Ascending aorta (tissue), 2 donors: ENCODE results near the gene ABCC3. TPM values are rescaled to one million over a fixed set of nuclear protein-coding genes. Genes with fewer than 3 reads are reported as not detected.

Experiments
- DNase-seq, 2 donors: peaks; one replicate each; pipeline ENCODE4 v3.0.0-alpha.2; 2019; ENCODE audit warnings: low spot score in 2 of 2
- H3K27ac ChIP-seq, 2 donors: fragments of 200-600 bp; sonication (generic); one replicate each; pipeline ENCODE4 v1.5.1; 2016 to 2017; ENCODE audit warnings: mild to moderate bottlenecking in 1 of 2
- H3K27me3 ChIP-seq: fragments of 200-600 bp; sonication (generic); one replicate; pipeline ENCODE4 v1.5.1; 2017
- H3K36me3 ChIP-seq, 2 donors: fragments of 200-600 bp; sonication (generic); one replicate each; pipeline ENCODE4 v1.5.1; 2016
- H3K4me1 ChIP-seq, 2 donors: fragments of 200-600 bp; sonication (generic); one replicate each; pipeline ENCODE4 v1.5.1; 2016 to 2017; ENCODE audit warnings: mild to moderate bottlenecking in 1 of 2
- H3K4me3 ChIP-seq, 2 donors: fragments of 200-600 bp; sonication (generic); one replicate each; pipeline ENCODE4 v1.5.1; 2016 to 2017; ENCODE audit warnings: mild to moderate bottlenecking in 1 of 2
- H3K9me3 ChIP-seq, 2 donors: fragments of 200-600 bp; sonication (generic); one replicate each; pipeline ENCODE4 v1.5.1; 2016
- CTCF ChIP-seq, 3 experiments: fragments of 200-600 bp in 2 of 3; fragments of 450-650 bp in 1 of 3; sonication (generic) in 2 of 3; IDR thresholded peaks; one replicate each; pipeline ENCODE4 v1.5.1; 2016 to 2019; ENCODE audit warnings: antibody characterized with exemption in 3 of 3, mild to moderate bottlenecking in 1 of 3, moderate library complexity in 1 of 3
- intact Hi-C: fragments of 100-400 bp; cut with DNase I; formaldehyde crosslinking; loops from one replicate; pipeline ENCODE4 v1.15.1; 2023
- total RNA-seq: library from RNA; depleted of rRNA; stranded (reverse); fragments of >200 nt; gene quantifications from one replicate; pipeline ENCODE4 v1.1.0, GENCODE V29; 2016

ABCC3 gene
- total RNA-seq, 1 donor from 2014 or later, result 30.2 TPM

DNA sequence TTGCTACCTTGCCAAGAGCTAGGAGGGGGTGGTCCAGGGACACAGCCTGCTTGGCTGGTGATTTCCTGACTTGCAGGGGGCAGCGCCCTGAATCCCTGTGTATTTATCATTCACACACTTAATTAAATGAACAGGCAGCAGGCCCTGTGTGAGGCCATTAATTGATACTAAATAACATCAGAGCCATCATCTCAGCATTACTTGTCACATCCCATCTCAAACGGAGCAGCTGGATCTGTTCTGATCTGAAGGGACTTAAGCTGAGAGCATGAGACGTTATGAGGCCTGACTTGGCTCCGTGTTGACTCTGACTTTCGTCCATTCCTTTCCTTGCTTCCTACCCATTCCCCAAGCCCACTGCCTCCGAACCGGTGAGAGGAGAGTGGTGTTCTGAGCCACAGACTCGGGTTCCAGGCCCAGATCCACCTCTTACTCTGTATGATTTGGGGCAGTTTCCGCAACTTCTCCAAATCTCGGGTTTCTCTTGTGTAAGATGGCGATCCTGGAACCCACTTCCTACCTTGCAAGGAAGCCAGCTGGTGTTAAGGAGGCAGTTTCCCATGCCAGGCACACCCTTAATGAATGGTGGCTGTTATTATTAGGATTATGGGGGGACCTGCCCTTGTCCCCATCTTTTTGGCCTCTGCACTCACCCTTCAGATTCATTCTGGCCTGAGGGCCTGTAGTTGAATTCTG is 40.4 kb upstream of the ABCC3 start:
- H3K9me3 ChIP-seq, result no peaks in the 10 kb centered on the region
- TF ChIP-seq CTCF (IDR thresholded peaks at IDR 0.05), result no peak
- no peaks in the 10 kb centered on the region for H3K27me3 ChIP-seq
- H3K36me3 ChIP-seq, result no peaks in the 10 kb centered on the region
- no peak overlapping the region for H3K27ac ChIP-seq
- no peak for DNase-seq
- intact Hi-C loops, result no loop called here
- H3K4me1 ChIP-seq, result peaks cover 1 to 19% of the 10 kb centered on the region in 2 donors
- H3K4me3 ChIP-seq, result no peak overlapping the region

GRCh38 chr17:50594892-50595291 is 39.8 kb upstream of the ABCC3 start:
- TF ChIP-seq CTCF (IDR thresholded peaks at IDR 0.05), result no peak
- no peak for DNase-seq
- intact Hi-C loops, result no loop called here
- no peaks in the 10 kb centered on the region for H3K36me3 ChIP-seq
- H3K27ac ChIP-seq, result no peak overlapping the region
- H3K27me3 ChIP-seq, result no peaks in the 10 kb centered on the region
- H3K9me3 ChIP-seq, result no peaks in the 10 kb centered on the region
- H3K4me1 ChIP-seq, result peaks cover 0 to 12% of the 10 kb centered on the region in 2 donors
- no peak overlapping the region for H3K4me3 ChIP-seq

GRCh38 chr17:50596191-50597037 is 38.3 kb upstream of the ABCC3 start:
- intact Hi-C loops, result no loop called here
- no peak overlapping the region for H3K4me3 ChIP-seq
- no peak for TF ChIP-seq CTCF (IDR thresholded peaks at IDR 0.05)
- DNase-seq, result no peak
- H3K9me3 ChIP-seq, result no peaks in the 10 kb centered on the region
- H3K36me3 ChIP-seq, result no peaks in the 10 kb centered on the region
- no peaks in the 10 kb centered on the region for H3K27me3 ChIP-seq
- H3K4me1 ChIP-seq, result peaks cover 0 to 8% of the 10 kb centered on the region in 2 donors
- H3K27ac ChIP-seq, result no peak overlapping the region

- Histone ChIP-seq H3K27ac (no peak overlapping the region), H3K4me3 (no peak overlapping the region), H3K4me1 (peaks cover 0 to under 1% of the 10 kb centered on the region in 2 donors), H3K27me3 (no peaks in the 10 kb centered on the region), H3K9me3 (no peaks in the 10 kb centered on the region), H3K36me3 (no peaks in the 10 kb centered on the region)
- intact Hi-C loops, result no loop called here
- DNase-seq, result no peak
- no peak for TF ChIP-seq CTCF (IDR thresholded peaks at IDR 0.05)
Measured at GRCh38 chr17:50598487-50598886, 36.2 kb upstream of the ABCC3 start.

GRCh38 chr17:50599606-50600005 is 35.1 kb upstream of the ABCC3 start:
- Histone ChIP-seq H3K27me3 (no peaks in the 10 kb centered on the region), H3K9me3 (no peaks in the 10 kb centered on the region), H3K27ac (no peak overlapping the region), H3K4me3 (no peak overlapping the region), H3K4me1 (peaks cover 0 to 3% of the 10 kb centered on the region in 2 donors), H3K36me3 (no peaks in the 10 kb centered on the region)
- intact Hi-C loops, result no loop called here
- TF ChIP-seq CTCF (IDR thresholded peaks at IDR 0.05), result no peak
- DNase-seq, result no peak
